Measurements from ENCODE around the gene SLC22A25. TPM values are rescaled to one million over a fixed set of nuclear protein-coding genes. Genes with fewer than 3 reads are reported as not detected.
A peak's percentile ranks its signal among the peaks of the same experiment; 100 is the strongest.

The SLC22A25 gene
- total and polyA plus RNA-seq, 2 of the 13 experiments (the other 11 are each of a cell fraction or from before 2014, with no cell fraction given): 0.18 to 0.42 TPM

GRCh38 chr11:63240791-63241379, 2.5 kb downstream of the SLC22A25 start (continued):
- TF ChIP-seq ZNF646 (CRISPR knock-in tag; IDR thresholded peaks at IDR 0.05) (no peak; the same call in 1 of the 2 replicates), TFDP1 (CRISPR knock-in tag; IDR thresholded peaks at IDR 0.05; ENCODE audit: borderline replicate concordance) (no peak; the same call in 1 of the 2 replicates), MXD1 (CRISPR knock-in tag; IDR thresholded peaks at IDR 0.05) (no peak), DNMT3B (CRISPR knock-in tag; conservative IDR thresholded peaks at IDR 0.05) (peak; percentile 28; the same call in 1 of the 2 replicates), HOXD1 (CRISPR knock-in tag; IDR thresholded peaks at IDR 0.05) (peak; percentile 98), ZNF670 (CRISPR knock-in tag; IDR thresholded peaks at IDR 0.05; ENCODE audit: borderline replicate concordance) (no peak), HOMEZ (CRISPR knock-in tag; IDR thresholded peaks at IDR 0.05; ENCODE audit: low read depth) (peak; percentile 65; the same call in 1 of the 2 replicates), ZNF343 (CRISPR knock-in tag; IDR thresholded peaks at IDR 0.05) (peak; percentile 42; the same call in 1 of the 2 replicates), SALL1 (CRISPR knock-in tag; IDR thresholded peaks at IDR 0.05) (peak; percentile 97), TBX3 (IDR thresholded peaks at IDR 0.05; ENCODE audit: borderline replicate concordance) (peak; percentile 78), ZNF274 (CRISPR knock-in tag; IDR thresholded peaks at IDR 0.05) (no peak), RAD51 (IDR thresholded peaks at IDR 0.05; ENCODE audit: borderline replicate concordance) (no peak), SIX1 (CRISPR knock-in tag; IDR thresholded peaks at IDR 0.05; ENCODE audit: borderline replicate concordance) (peak; percentile 18; the same call in 1 of the 2 replicates), HOXA3 (CRISPR knock-in tag; IDR thresholded peaks at IDR 0.05) (peak; percentile 45; the same call in 1 of the 2 replicates), ZNF292 (CRISPR knock-in tag; IDR thresholded peaks at IDR 0.05; ENCODE audit: borderline replicate concordance, low read depth) (peak; percentile 63; the same call in 1 of the 2 replicates), ZSCAN9 (CRISPR knock-in tag; IDR thresholded peaks at IDR 0.05; ENCODE audit: borderline replicate concordance) (peak; percentile 39; the same call in 1 of the 2 replicates), MTERF4 (CRISPR knock-in tag; IDR thresholded peaks at IDR 0.05) (no peak), TEAD3 (CRISPR knock-in tag; optimal IDR thresholded peaks at IDR 0.05; ENCODE audit: borderline replicate concordance) (peak; percentile 62)

Data from HepG2 (cell line).